A673 (cell line): ENCODE measurements around the gene PSMC6. TPM values are rescaled to one million over a fixed set of nuclear protein-coding genes. Genes with fewer than 3 reads are reported as not detected.

Source experiments
- BruUV-seq: library from RNA; stranded (reverse); fragments of 400-500 nt; replicated peaks from 2 replicates; lab custom pipeline; 2021; lab: Mats Ljungman, UMichigan
- CTCF ChIA-PET: fragments of 300-600 bp; sonication (Branson Sonifier 250); formaldehyde crosslinking; loops from one replicate; lab custom pipeline; 2022; ENCODE audit warnings: antibody characterized with exemption; lab: Charles Lee
- POLR2A ChIA-PET: fragments of 300-600 bp; sonication (Branson Sonifier 250); formaldehyde crosslinking; loops from one replicate; lab custom pipeline; 2022; ENCODE audit warnings: antibody characterized with exemption; ENCODE audit not compliant: low non-redundant PET; lab: Charles Lee
- DNase-seq: peaks from one replicate; pipeline ENCODE4 v3.0.0-alpha.2; 2015; ENCODE audit warnings: low spot score
- H3K27ac ChIP-seq: fragments of 200-600 bp; sonication (generic); 2 replicates; pipeline ENCODE4 v1.5.1; 2016; ENCODE audit warnings: mixed run types, low read depth, mild to moderate bottlenecking, mixed read lengths, antibody characterized with exemption, low read length; ENCODE audit not compliant: poor library complexity, severe bottlenecking
- H3K27me3 ChIP-seq: fragments of 200-600 bp; sonication (generic); replicated peaks from 2 replicates; pipeline ENCODE4 v1.6.1; 2017; ENCODE audit warnings: mixed run types, low read depth, mild to moderate bottlenecking, mixed read lengths, antibody characterized with exemption, low read length; ENCODE audit not compliant: insufficient read depth, poor library complexity
- H3K36me3 ChIP-seq: fragments of 200-600 bp; sonication (generic); 2 replicates; pipeline ENCODE4 v1.6.1; 2016; ENCODE audit warnings: mixed run types, mild to moderate bottlenecking, mixed read lengths, antibody characterized with exemption, low read length; ENCODE audit not compliant: insufficient read depth, poor library complexity, severe bottlenecking
- H3K4me1 ChIP-seq: fragments of 200-600 bp; sonication (generic); 2 replicates; pipeline ENCODE4 v1.6.1; 2017; ENCODE audit warnings: mixed run types, mild to moderate bottlenecking, mixed read lengths, antibody characterized with exemption, low read length; ENCODE audit not compliant: insufficient read depth, poor library complexity, severe bottlenecking
- H3K4me3 ChIP-seq: fragments of 200-600 bp; sonication (generic); 2 replicates; pipeline ENCODE4 v1.5.1; 2016; ENCODE audit warnings: low read depth, mixed run types, mild to moderate bottlenecking, mixed read lengths, low read length; ENCODE audit not compliant: poor library complexity, severe bottlenecking
- H3K9me3 ChIP-seq: fragments of 200-600 bp; sonication (generic); 2 replicates; pipeline ENCODE4 v1.6.1; 2016; ENCODE audit warnings: mixed run types, low read depth, mild to moderate bottlenecking, mixed read lengths, antibody characterized with exemption, low read length; ENCODE audit not compliant: poor library complexity, severe bottlenecking
- CTCF ChIP-seq: fragments of 300-800, 200-600 bp; sonication (generic); conservative IDR thresholded peaks from 2 replicates; pipeline ENCODE4 v1.5.1; 2017; ENCODE audit warnings: low read depth, mild to moderate bottlenecking, antibody characterized with exemption, low read length, moderate library complexity, mixed read lengths
- EZH2 ChIP-seq: fragments of 200-600 bp; sonication (generic); IDR thresholded peaks from 2 replicates; pipeline ENCODE4 v1.6.1; 2017; ENCODE audit warnings: borderline replicate concordance, low read depth, mild to moderate bottlenecking, mixed read lengths, antibody characterized with exemption, low read length; ENCODE audit not compliant: poor library complexity, severe bottlenecking
- intact Hi-C: fragments of 100-400 bp; cut with micrococcal nuclease; formaldehyde crosslinking; loops from one replicate; pipeline ENCODE4 v1.10.0; 2022; ENCODE audit not compliant: unreplicated experiment
- total RNA-seq: library from RNA; stranded (reverse); gene quantifications from 2 replicates; pipeline ENCODE4 v1.2.3, GENCODE V29; 2021

Gene PSMC6
- total RNA-seq, 1 experiment from 2014 or later: 190 TPM

GRCh38 chr14:52661314-52661713, 45.7 kb upstream of the PSMC6 start:
- Histone ChIP-seq H3K36me3 (no peaks in the 10 kb centered on the region), H3K9me3 (no peaks in the 10 kb centered on the region), H3K4me3 (no peak overlapping the region), H3K27ac (no peak overlapping the region), H3K4me1 (no peaks in the 10 kb centered on the region), H3K27me3 (no peaks in the 10 kb centered on the region)
- DNase-seq: no peak
- ChIA-PET POLR2A (no interaction called here), CTCF (no interaction called here)
- TF ChIP-seq EZH2: no peak
- TF ChIP-seq CTCF: no peak
- intact Hi-C loops: no loop called here
- BruUV-seq: no TSS peak

GRCh38 chr14:52663850-52664249, 43.1 kb upstream of the PSMC6 start:
- Histone ChIP-seq H3K4me3 (no peak overlapping the region), H3K27ac (no peak overlapping the region), H3K9me3 (no peaks in the 10 kb centered on the region), H3K27me3 (no peaks in the 10 kb centered on the region), H3K36me3 (no peaks in the 10 kb centered on the region), H3K4me1 (no peaks in the 10 kb centered on the region)
- ChIA-PET CTCF (no interaction called here), POLR2A (no interaction called here)
- intact Hi-C loops: no loop called here
- BruUV-seq: no TSS peak
- TF ChIP-seq EZH2: no peak
- no peak for TF ChIP-seq CTCF
- DNase-seq: no peak

- DNase-seq: no peak
- no peak overlapping the region for H3K4me3 ChIP-seq
- intact Hi-C loops: no loop called here
- H3K4me1 ChIP-seq: no peaks in the 10 kb centered on the region
- no peak for TF ChIP-seq EZH2
- peak; percentile 39; the same call in 1 of the 2 replicates for TF ChIP-seq CTCF
- no peaks in the 10 kb centered on the region for H3K27me3 ChIP-seq
- H3K36me3 ChIP-seq: peaks cover 23% of the 10 kb centered on the region
- ChIA-PET POLR2A (no interaction called here), CTCF (no interaction called here)
- H3K27ac ChIP-seq: no peak overlapping the region
- no peaks in the 10 kb centered on the region for H3K9me3 ChIP-seq
- no TSS peak for BruUV-seq
Measured at GRCh38 chr14:52678591-52678990, 28.4 kb upstream of the PSMC6 start.
